ENCODE data around the gene ODC1.
"Not testable (repeated sequence)": the region's sequence is repeated elsewhere in the genome, so short reads cannot be mapped to it uniquely, and the experiment has no call there.

The ODC1 gene

GRCh38 chr2:10447895-10448575 is at the start of gene ODC1:
Gene ODC1, minus strand, starts transcription at chr2:10448327. Its CDS starts 3,295 bp downstream, at chr2:10445032.
- peak; percentile 61 for DNase-seq (ENCODE audit: low read depth)

- DNase-seq (ENCODE audit: low read depth) = peak; percentile 53
Observed at GRCh38 chr2:10497797-10498251, 49.7 kb upstream of the ODC1 start.

- no peak for DNase-seq (ENCODE audit: low read depth)
Observed at GRCh38 chr2:10495988-10496313, 47.8 kb upstream of the ODC1 start.

GRCh38 chr2:10495311-10495987 is 47.3 kb upstream of the ODC1 start:
- DNase-seq (ENCODE audit: low read depth) = no peak

- no peak for DNase-seq (ENCODE audit: low read depth)
Observed at GRCh38 chr2:10494351-10495066, 46.4 kb upstream of the ODC1 start.

- DNase-seq (ENCODE audit: low read depth) = peak; percentile 80
Observed at GRCh38 chr2:10493634-10494281, 45.6 kb upstream of the ODC1 start.

- DNase-seq (ENCODE audit: low read depth) = no peak
Observed at GRCh38 chr2:10493075-10493633, 45.0 kb upstream of the ODC1 start.

GRCh38 chr2:10490806-10491291 is 42.7 kb upstream of the ODC1 start:
- DNase-seq (ENCODE audit: low read depth) = no peak

- DNase-seq (ENCODE audit: low read depth) = no peak
Observed at GRCh38 chr2:10489842-10490555, 41.9 kb upstream of the ODC1 start.

- DNase-seq (ENCODE audit: low read depth) = not testable (repeated sequence)
Observed at GRCh38 chr2:10488142-10488541, 40.0 kb upstream of the ODC1 start.

GRCh38 chr2:10487741-10488104 is 39.6 kb upstream of the ODC1 start:
- DNase-seq (ENCODE audit: low read depth) = not testable (repeated sequence)

GRCh38 chr2:10487081-10487740 is 39.1 kb upstream of the ODC1 start:
- no peak for DNase-seq (ENCODE audit: low read depth)

GRCh38 chr2:10486601-10487079 is 38.5 kb upstream of the ODC1 start:
- no peak for DNase-seq (ENCODE audit: low read depth)

- DNase-seq (ENCODE audit: low read depth) = no peak
Observed at GRCh38 chr2:10486091-10486490, 38.0 kb upstream of the ODC1 start.

GRCh38 chr2:10482913-10483312 is 34.8 kb upstream of the ODC1 start:
- DNase-seq (ENCODE audit: low read depth) = no peak

GRCh38 chr2:10482460-10482859 is 34.3 kb upstream of the ODC1 start:
- no peak for DNase-seq (ENCODE audit: low read depth)

GRCh38 chr2:10481666-10482157 is 33.6 kb upstream of the ODC1 start:
- no peak for DNase-seq (ENCODE audit: low read depth)

GRCh38 chr2:10481055-10481665 is 33.0 kb upstream of the ODC1 start:
- DNase-seq (ENCODE audit: low read depth) = no peak

- no peak for DNase-seq (ENCODE audit: low read depth)
Observed at GRCh38 chr2:10480359-10480949, 32.3 kb upstream of the ODC1 start.

- no peak for DNase-seq (ENCODE audit: low read depth)
Observed at GRCh38 chr2:10478916-10479315, 30.8 kb upstream of the ODC1 start.
